ENCODE data around the gene AP4B1.

- TF ChIP-seq CTCF (IDR thresholded peaks at IDR 0.05; ENCODE audit: low read length) = no peak
- TF ChIP-seq EZH2phosphoT487 (IDR thresholded peaks at IDR 0.05; ENCODE audit: low read length) = no peak
Measured at GRCh38 chr1:113940365-113941244, 36.0 kb upstream of the AP4B1 start.
